Common myeloid progenitor, CD34-positive (primary cell): ENCODE measurements around the gene HUS1. TPM values are rescaled to one million over a fixed set of nuclear protein-coding genes. Genes with fewer than 3 reads are reported as not detected.
A peak's percentile ranks its signal among the peaks of the same experiment; 100 is the strongest.

ENCODE experiments used
- CTCF ChIA-PET: fragments of 350-600 bp; sonication (Branson Sonifier 250); formaldehyde crosslinking; loops from one replicate; lab custom pipeline; 2021; ENCODE audit warnings: antibody characterized with exemption; lab: Charles Lee
- POLR2A ChIA-PET: fragments of 350-600 bp; sonication (Branson Sonifier 250); formaldehyde crosslinking; loops from one replicate; lab custom pipeline; 2021; ENCODE audit warnings: antibody characterized with exemption; lab: Charles Lee
- DNase-seq, 3 donors: peaks; one replicate each; pipeline versions ENCODE4 v3.0.0 to v3.0.0-alpha.2; 2013
- H3K27ac ChIP-seq, 2 experiments: 1 replicate in 1 of 2; 2 replicates in 1 of 2; pipeline ENCODE4 v1.7.0; 2013; ENCODE audit warnings: inconsistent platforms in 2 of 2, low read length in 2 of 2, mild to moderate bottlenecking in 2 of 2, low read depth in 1 of 2, moderate library complexity in 1 of 2; ENCODE audit not compliant: severe bottlenecking in 2 of 2, insufficient read depth in 1 of 2, poor library complexity in 1 of 2
- H3K27me3 ChIP-seq, 5 experiments: replicated peaks in 2 of 5; 1 replicate in 3 of 5; 2 replicates in 2 of 5; pipeline versions ENCODE4 v1.6.1 to v1.7.0; 2013; ENCODE audit warnings: low read length in 4 of 5, mild to moderate bottlenecking in 2 of 5, moderate library complexity in 2 of 5, inconsistent platforms in 1 of 5; ENCODE audit not compliant: insufficient read depth in 5 of 5, control insufficient read depth in 4 of 5
- H3K36me3 ChIP-seq, 4 experiments: 1 replicate in 2 of 4; 2 replicates in 2 of 4; pipeline versions ENCODE4 v1.6.1 to v1.7.0; 2013; ENCODE audit warnings: low read length in 3 of 4, control low read depth in 1 of 4, mild to moderate bottlenecking in 1 of 4; ENCODE audit not compliant: control insufficient read depth in 4 of 4, insufficient read depth in 4 of 4
- H3K4me1 ChIP-seq, 4 experiments: 1 replicate in 3 of 4; 2 replicates in 1 of 4; pipeline versions ENCODE4 v1.6.1 to v1.7.1; 2013; ENCODE audit warnings: low read length in 3 of 4, mild to moderate bottlenecking in 3 of 4, control low read depth in 1 of 4, inconsistent platforms in 1 of 4, moderate library complexity in 1 of 4; ENCODE audit not compliant: control insufficient read depth in 4 of 4, insufficient read depth in 4 of 4; ENCODE audit errors: control extremely low read depth in 1 of 4
- H3K4me3 ChIP-seq, 7 experiments: 1 replicate in 4 of 7; 2 replicates in 3 of 7; pipeline versions ENCODE4 v1.5.1 to v1.7.0; 2013; ENCODE audit warnings: mild to moderate bottlenecking in 7 of 7, low read length in 6 of 7, moderate library complexity in 6 of 7, inconsistent platforms in 2 of 7, low read depth in 2 of 7, control low read depth in 1 of 7; ENCODE audit not compliant: insufficient read depth in 4 of 7, control insufficient read depth in 1 of 7; ENCODE audit errors: extremely low read depth in 1 of 7
- H3K9me3 ChIP-seq, 5 experiments: 1 replicate in 4 of 5; 2 replicates in 1 of 5; pipeline versions ENCODE4 v1.6.1 to v1.7.1; 2013; ENCODE audit warnings: low read length in 4 of 5, mild to moderate bottlenecking in 2 of 5, inconsistent platforms in 1 of 5, low read depth in 1 of 5, moderate library complexity in 1 of 5; ENCODE audit not compliant: control insufficient read depth in 4 of 5, insufficient read depth in 2 of 5; ENCODE audit errors: control extremely low read depth in 1 of 5
- WGBS: methylation state at CpG from one replicate; pipeline ENCODE4 v1.1.5; 2013; ENCODE audit not compliant: insufficient coverage; 5-methylcytosine and 5-hydroxymethylcytosine counted together
- polyA plus RNA-seq: library from polyadenylated mRNA; unstranded; fragments of 120-200 nt; gene quantifications from one replicate; pipeline ENCODE4 v1.2.1, GENCODE V29; 2013

The HUS1 gene
- 24.2 TPM for polyA plus RNA-seq

DNA sequence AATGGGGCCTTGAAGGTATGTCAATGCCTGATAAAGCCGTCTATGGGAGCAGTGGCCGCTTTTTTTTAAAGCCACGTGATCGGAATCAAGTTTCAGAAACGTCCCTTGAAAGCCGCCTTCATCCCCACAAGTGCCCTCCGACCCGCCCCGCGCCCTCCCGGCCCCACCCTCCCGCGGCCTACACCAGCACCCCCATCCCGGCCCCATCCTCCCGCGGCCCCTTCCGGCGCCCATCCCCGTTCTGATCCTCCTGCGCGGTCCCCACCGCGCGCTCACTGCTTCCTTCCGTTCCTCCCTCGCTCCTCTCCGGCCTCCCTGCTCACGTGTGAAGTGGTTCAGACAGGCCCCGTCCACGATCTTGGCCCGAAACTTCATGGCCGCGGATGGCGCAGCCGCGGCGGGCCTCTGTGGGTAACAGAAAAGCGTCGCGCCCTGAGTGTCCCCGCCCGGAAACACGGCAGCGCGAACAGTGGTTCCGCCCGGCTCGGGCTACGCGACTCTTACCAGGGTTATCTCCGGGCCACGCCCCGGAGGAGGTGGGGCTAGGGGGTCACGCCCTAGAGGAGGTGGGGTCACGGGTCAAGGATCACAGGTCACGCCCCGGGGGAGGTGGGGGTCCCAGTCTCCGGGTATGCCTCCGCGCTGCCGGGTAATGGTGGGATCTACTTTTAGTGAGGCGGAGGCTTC lies at the start of gene HUS1:
Gene HUS1, minus strand, starts transcription at position 471 of the 687 bp plus-strand sequence. Its CDS starts 96 bp downstream, at position 375.
- Histone ChIP-seq H3K36me3 (peaks cover 9 to 36% (median 27%) of the 10 kb centered on the region in 4 experiments), H3K27ac (peak within 1 kb of the TSS; percentile 54 to 76), H3K9me3 (no peaks in the 10 kb centered on the region), H3K27me3 (no peaks in the 10 kb centered on the region), H3K4me1 (peaks cover 4 to 16% (median 12%) of the 10 kb centered on the region in 4 experiments), H3K4me3 (peak within 1 kb of the TSS; percentile 21 to 91 (median 82))
- ChIA-PET CTCF (interaction anchor here (1.0 to 1.8 kb wide), 4 partner anchors 10 to 130 kb away, joined by 4 to 12 read pairs (median 5); no protein-coding TSS in a partner anchor), POLR2A (no interaction called here)
- peak; percentile 92 to 94 (median 94) for DNase-seq
- under 1% methylated on average over 53 of the region's 62 CpGs for WGBS

DNA sequence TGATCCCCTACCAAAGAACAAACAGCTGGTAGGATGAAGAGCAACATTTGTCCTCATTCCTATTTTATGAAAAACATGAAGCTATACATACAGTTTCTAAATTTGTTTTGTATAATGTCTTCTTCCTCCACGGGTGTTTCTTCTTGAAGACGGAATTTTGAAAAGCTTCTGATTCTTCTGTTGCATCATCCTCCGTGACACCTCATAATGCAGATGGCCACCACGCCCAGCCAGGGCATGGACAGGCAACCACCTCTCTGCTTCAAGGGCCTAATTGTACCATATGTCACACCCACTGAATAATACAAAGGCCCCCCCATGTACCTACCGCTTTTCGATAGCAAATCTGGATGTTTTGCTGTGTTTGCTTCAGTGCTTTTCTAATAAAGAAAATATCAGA lies 49.5 kb upstream of the HUS1 start, which contains the start of gene SUN3:
Gene SUN3, minus strand, starts transcription at position 170 of the 400 bp plus-strand sequence. Its CDS starts 169 bp downstream, at position 1.
- Histone ChIP-seq H3K36me3 (no peaks in the 10 kb centered on the region), H3K27me3 (peaks cover 0 to 13% (median 4%) of the 10 kb centered on the region in 5 experiments), H3K4me1 (no peaks in the 10 kb centered on the region), H3K4me3 (no peak within 1 kb of the TSS), H3K9me3 (peaks cover 0 to 8% (median under 1%) of the 10 kb centered on the region in 5 experiments), H3K27ac (no peak within 1 kb of the TSS)
- DNase-seq: no peak
- 100% methylated on average over 3 of the region's 6 CpGs for WGBS
- CTCF ChIA-PET: no interaction called here
- POLR2A ChIA-PET: no interaction called here

DNA sequence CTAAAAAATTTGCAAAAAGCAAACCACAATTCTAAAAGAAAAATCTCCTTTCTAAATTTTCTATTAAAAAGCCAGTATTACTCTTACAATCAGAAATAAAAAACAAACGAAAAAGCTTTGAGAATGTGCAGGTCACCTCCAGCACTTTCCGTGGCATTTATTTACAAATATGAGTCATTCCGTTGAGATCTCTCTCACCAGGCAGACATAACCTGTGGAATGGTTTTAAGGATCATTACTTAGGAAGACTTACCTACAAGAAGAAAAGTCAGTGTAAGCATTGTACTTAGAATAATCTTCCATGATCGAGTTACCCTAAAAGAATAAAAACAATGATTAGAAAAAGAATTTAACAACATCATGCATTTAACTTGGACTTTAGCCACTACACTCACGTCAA lies 46.2 kb upstream of the HUS1 start:
- Histone ChIP-seq H3K4me1 (no peaks in the 10 kb centered on the region), H3K9me3 (peaks cover 0 to 12% (median 3%) of the 10 kb centered on the region in 5 experiments), H3K27ac (no peak overlapping the region), H3K4me3 (no peak overlapping the region), H3K27me3 (no peaks in the 10 kb centered on the region), H3K36me3 (no peaks in the 10 kb centered on the region)
- WGBS: 100% methylated on average over 2 of the region's 5 CpGs
- ChIA-PET CTCF (interaction anchor here (0.9 kb wide), 1 partner anchor 81 kb away, joined by 3 read pairs; no protein-coding TSS in a partner anchor), POLR2A (no interaction called here)
- no peak for DNase-seq

DNA sequence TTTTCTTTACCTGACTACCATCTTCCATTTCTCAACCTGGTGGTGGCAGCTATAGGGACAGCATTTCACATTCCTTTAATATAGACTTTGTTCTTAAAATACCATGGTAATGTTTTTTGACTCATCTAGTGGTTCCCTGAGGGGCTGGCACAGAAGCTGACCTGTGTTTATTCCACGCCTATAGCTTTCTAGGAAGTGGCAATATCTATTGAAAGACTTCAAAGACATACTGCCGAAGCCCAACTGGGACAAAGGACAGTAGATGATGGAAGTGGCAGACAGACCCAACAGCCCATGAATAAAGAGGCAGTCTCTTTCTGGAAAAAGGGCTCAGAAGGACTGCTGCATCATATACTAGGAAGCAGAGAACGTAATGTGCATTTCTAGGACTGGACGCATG lies 38.3 kb upstream of the HUS1 start:
- DNase-seq: no peak
- ChIA-PET POLR2A (no interaction called here), CTCF (no interaction called here)
- 96% methylated on average over 4 of the region's 4 CpGs for WGBS
- H3K9me3 ChIP-seq: peaks cover 0 to 6% (median 0%) of the 10 kb centered on the region in 5 experiments
- H3K4me1 ChIP-seq: no peaks in the 10 kb centered on the region
- H3K27ac ChIP-seq: no peak overlapping the region
- H3K4me3 ChIP-seq: no peak overlapping the region
- no peaks in the 10 kb centered on the region for H3K27me3 ChIP-seq
- H3K36me3 ChIP-seq: no peaks in the 10 kb centered on the region

DNA sequence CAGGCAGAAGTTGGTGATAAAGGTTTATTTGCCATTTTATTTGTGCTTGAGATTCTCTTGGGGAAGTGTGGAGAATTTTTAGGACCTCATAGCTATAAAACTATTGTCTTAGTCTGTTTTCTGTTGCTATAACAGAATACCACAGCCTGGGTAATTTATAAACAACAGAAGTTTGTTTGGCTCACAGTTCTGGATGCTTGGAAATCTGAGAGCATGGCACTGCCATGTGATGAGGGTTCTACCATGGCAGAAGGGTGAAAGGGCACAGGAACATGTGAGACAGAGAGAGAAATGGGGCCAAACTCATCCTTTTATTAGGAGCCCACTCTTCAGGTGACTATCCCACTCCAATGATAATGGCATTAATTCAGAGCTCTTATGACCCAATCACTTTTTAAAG lies 37.2 kb upstream of the HUS1 start:
- CTCF ChIA-PET: no interaction called here
- no peak overlapping the region for H3K4me3 ChIP-seq
- no peak overlapping the region for H3K27ac ChIP-seq
- no peaks in the 10 kb centered on the region for H3K4me1 ChIP-seq
- H3K36me3 ChIP-seq: no peaks in the 10 kb centered on the region
- H3K27me3 ChIP-seq: no peaks in the 10 kb centered on the region
- POLR2A ChIA-PET: no interaction called here
- no peak for DNase-seq
- H3K9me3 ChIP-seq: peaks cover 0 to 6% (median 0%) of the 10 kb centered on the region in 5 experiments

DNA sequence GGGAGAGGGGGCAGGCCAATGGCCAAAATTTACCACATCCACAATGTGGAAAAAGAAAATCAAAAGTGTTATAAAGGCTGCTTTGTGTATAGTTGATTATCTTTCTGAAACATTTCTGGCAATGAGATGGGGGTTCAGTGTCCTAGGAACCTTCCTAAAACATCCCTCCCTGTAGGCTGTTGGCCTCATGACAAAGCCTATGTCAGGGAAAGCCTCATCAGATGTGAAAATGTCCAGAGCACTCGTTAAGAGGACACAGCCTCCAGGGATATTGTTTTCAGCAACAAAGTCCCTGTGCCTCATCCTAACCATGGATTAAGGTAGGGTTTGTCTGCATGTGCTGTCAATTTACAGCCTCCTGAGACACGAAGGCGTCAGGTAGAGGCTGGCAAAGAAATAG lies 32.5 kb upstream of the HUS1 start:
- no peaks in the 10 kb centered on the region for H3K9me3 ChIP-seq
- H3K4me1 ChIP-seq: peaks cover 0 to 5% (median 0%) of the 10 kb centered on the region in 4 experiments
- CTCF ChIA-PET: interaction anchor here (0.6 to 0.9 kb wide), 2 partner anchors 12 to 26 kb away, joined by 3 read pairs; no protein-coding TSS in a partner anchor
- no peak overlapping the region for H3K27ac ChIP-seq
- no peaks in the 10 kb centered on the region for H3K36me3 ChIP-seq
- 95% methylated on average over 3 of the region's 3 CpGs for WGBS
- no peaks in the 10 kb centered on the region for H3K27me3 ChIP-seq
- no peak for DNase-seq
- H3K4me3 ChIP-seq: no peak overlapping the region
- POLR2A ChIA-PET: no interaction called here

DNA sequence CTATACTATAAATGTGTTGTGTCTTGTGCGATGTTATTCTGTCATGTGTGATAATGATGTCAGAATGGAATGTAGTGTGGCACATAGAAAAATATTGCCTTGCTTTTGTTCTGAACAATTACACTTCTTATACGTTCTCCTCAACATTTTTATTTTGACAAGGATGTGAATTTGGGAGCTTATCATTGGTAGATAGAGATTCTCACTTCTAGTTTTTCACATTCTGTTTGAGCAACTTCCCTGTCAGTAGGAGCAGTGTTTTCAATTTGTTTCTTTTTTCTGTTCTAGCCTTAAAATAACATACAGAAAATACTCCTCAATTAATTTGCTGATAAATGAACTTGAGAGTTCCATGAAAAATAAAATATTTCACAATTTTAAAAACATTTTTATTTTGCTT lies 31.9 kb upstream of the HUS1 start:
- no CpG with 5 or more reads among the region's 2 CpGs for WGBS
- no peak for DNase-seq
- CTCF ChIA-PET: no interaction called here
- no peak overlapping the region for H3K27ac ChIP-seq
- POLR2A ChIA-PET: no interaction called here
- H3K9me3 ChIP-seq: no peaks in the 10 kb centered on the region
- no peaks in the 10 kb centered on the region for H3K36me3 ChIP-seq
- no peak overlapping the region for H3K4me3 ChIP-seq
- H3K4me1 ChIP-seq: peaks cover 0 to 5% (median 0%) of the 10 kb centered on the region in 4 experiments
- no peaks in the 10 kb centered on the region for H3K27me3 ChIP-seq
